HCEC 1CT (cell line): ENCODE data around the gene ZNF423.
"Not testable (repeated sequence)": the region's sequence is repeated elsewhere in the genome, so short reads cannot be mapped to it uniquely, and the experiment has no call there.

Source experiments
- DNase-seq: peaks from one replicate; pipeline ENCODE4 v3.0.0-alpha.2; 2017

Gene ZNF423

GRCh38 chr16:49855822-49856671, at the start of gene ZNF423:
TSS of gene ZNF423 (minus strand) at chr16:49856112. CDS start at chr16:49855774, 338 bp downstream.
- DNase-seq = no peak

GRCh38 chr16:49904348-49905062, 48.6 kb upstream of the ZNF423 start:
- DNase-seq = no peak

- DNase-seq = no peak
These were observed 47.0 kb upstream of the ZNF423 start for GRCh38 chr16:49902908-49903307.

- no peak for DNase-seq
These were observed 45.8 kb upstream of the ZNF423 start for GRCh38 chr16:49901711-49902110.

- no peak for DNase-seq
These were observed 45.0 kb upstream of the ZNF423 start for GRCh38 chr16:49900875-49901274.

- DNase-seq = no peak
These were observed 44.2 kb upstream of the ZNF423 start for GRCh38 chr16:49899991-49900695.

GRCh38 chr16:49896447-49896964, 40.6 kb upstream of the ZNF423 start:
- DNase-seq = no peak

GRCh38 chr16:49890876-49891275, 35.0 kb upstream of the ZNF423 start:
- no peak for DNase-seq

GRCh38 chr16:49889725-49890397, 33.9 kb upstream of the ZNF423 start:
- DNase-seq = no peak

GRCh38 chr16:49886554-49887094, 30.7 kb upstream of the ZNF423 start:
- no peak for DNase-seq

GRCh38 chr16:49884033-49885015, 28.4 kb upstream of the ZNF423 start:
- DNase-seq = no peak

GRCh38 chr16:49883076-49884014, 27.4 kb upstream of the ZNF423 start:
- no peak for DNase-seq

- no peak for DNase-seq
These were observed 26.0 kb upstream of the ZNF423 start for GRCh38 chr16:49881890-49882289.

GRCh38 chr16:49878540-49878939, 22.6 kb upstream of the ZNF423 start:
- DNase-seq = not testable (repeated sequence)

GRCh38 chr16:49876716-49877129, 20.8 kb upstream of the ZNF423 start:
- DNase-seq = no peak

GRCh38 chr16:49875806-49876715, 20.1 kb upstream of the ZNF423 start:
- DNase-seq = no peak

GRCh38 chr16:49874613-49875237, 18.8 kb upstream of the ZNF423 start:
- no peak for DNase-seq

- not testable (repeated sequence) for DNase-seq
These were observed 15.9 kb upstream of the ZNF423 start for GRCh38 chr16:49871824-49872223.
